ENCODE measurements around the gene CEP41.
A peak's percentile ranks its signal among the peaks of the same experiment; 100 is the strongest.

CEP41 gene
- long read RNA-seq, full-length matches to known transcripts: 161 of 180 reads
- long read RNA-seq, partial matches to known transcripts: 3 of 180 reads
- long read RNA-seq, other reads (novel, unspliced or antisense): 16 of 180 reads

- H3K27me3 ChIP-seq (ENCODE audit: insufficient read depth, poor library complexity, severe bottlenecking): no peaks in the 10 kb centered on the region
- TF ChIP-seq SPI1 (IDR thresholded peaks at IDR 0.05; ENCODE audit: borderline replicate concordance, low read depth) (no peak), POLR2AphosphoS5 (IDR thresholded peaks at IDR 0.05; ENCODE audit: low read depth) (peak; percentile 37), REST (IDR thresholded peaks at IDR 0.05; ENCODE audit: insufficient replicate concordance, low read depth) (no peak), GABPA (IDR thresholded peaks at IDR 0.05; ENCODE audit: low read depth) (peak; percentile 75), CTCF (IDR thresholded peaks at IDR 0.05; ENCODE audit: insufficient read depth, low read length) (no peak)
- peak within 1 kb of the TSS; percentile 96 for H3K27ac ChIP-seq (replicated peaks)
- peak; percentile 95 to 98 for DNase-seq (ENCODE audit: low read depth in 1 of 2, low spot score in 1 of 2)
- peak within 1 kb of the TSS; percentile 52 for H3K4me3 ChIP-seq (replicated peaks; ENCODE audit: insufficient read depth, low read length)
Measured at GRCh38 chr7:130440527-130441365, at the start of gene CEP41. CEP41 (minus strand) TSS chr7:130441016; CDS start chr7:130440966, 50 bp downstream.

- Histone ChIP-seq H3K4me3 (replicated peaks; ENCODE audit: insufficient read depth, low read length) (no peak overlapping the region), H3K27me3 (ENCODE audit: insufficient read depth, poor library complexity, severe bottlenecking) (peaks cover 2% of the 10 kb centered on the region), H3K27ac (replicated peaks) (no peak overlapping the region)
- TF ChIP-seq SPI1 (IDR thresholded peaks at IDR 0.05; ENCODE audit: borderline replicate concordance, low read depth): no peak
- TF ChIP-seq GABPA (IDR thresholded peaks at IDR 0.05; ENCODE audit: low read depth): no peak
- TF ChIP-seq POLR2AphosphoS5 (IDR thresholded peaks at IDR 0.05; ENCODE audit: low read depth): no peak
- TF ChIP-seq CTCF (IDR thresholded peaks at IDR 0.05; ENCODE audit: insufficient read depth, low read length): no peak
- TF ChIP-seq REST (IDR thresholded peaks at IDR 0.05; ENCODE audit: insufficient replicate concordance, low read depth): no peak
- no peak for DNase-seq (ENCODE audit: low read depth in 1 of 2, low spot score in 1 of 2)
Measured at GRCh38 chr7:130490311-130490791, 49.5 kb upstream of the CEP41 start.

GRCh38 chr7:130489140-130489983 lies 48.5 kb upstream of the CEP41 start:
- no peak overlapping the region for H3K4me3 ChIP-seq (replicated peaks; ENCODE audit: insufficient read depth, low read length)
- no peak for DNase-seq (ENCODE audit: low read depth in 1 of 2, low spot score in 1 of 2)
- H3K27me3 ChIP-seq (ENCODE audit: insufficient read depth, poor library complexity, severe bottlenecking): peaks cover 2% of the 10 kb centered on the region
- H3K27ac ChIP-seq (replicated peaks): no peak overlapping the region
- no peak for TF ChIP-seq SPI1 (IDR thresholded peaks at IDR 0.05; ENCODE audit: borderline replicate concordance, low read depth)
- TF ChIP-seq REST (IDR thresholded peaks at IDR 0.05; ENCODE audit: insufficient replicate concordance, low read depth): no peak
- TF ChIP-seq CTCF (IDR thresholded peaks at IDR 0.05; ENCODE audit: insufficient read depth, low read length): no peak
- TF ChIP-seq POLR2AphosphoS5 (IDR thresholded peaks at IDR 0.05; ENCODE audit: low read depth): no peak
- TF ChIP-seq GABPA (IDR thresholded peaks at IDR 0.05; ENCODE audit: low read depth): no peak
